ENCODE results near the gene HECTD4.
"Not testable (repeated sequence)": the region's sequence is repeated elsewhere in the genome, so short reads cannot be mapped to it uniquely, and the experiment has no call there.

Gene HECTD4

GRCh38 chr12:112334999-112335398 lies 47.2 kb downstream of the HECTD4 start:
- H3K4me3 ChIP-seq (ENCODE audit: control insufficient read depth in 1 of 7, extremely low read depth in 1 of 7, insufficient read depth in 4 of 7, low read depth in 2 of 7, low read length in 6 of 7); H3K27me3 ChIP-seq (replicated peaks in 2 of 5; ENCODE audit: control insufficient read depth in 4 of 5, insufficient read depth in 5 of 5, low read length in 4 of 5); H3K27ac ChIP-seq (ENCODE audit: insufficient read depth in 1 of 2, low read depth in 1 of 2, low read length in 2 of 2, poor library complexity in 1 of 2, severe bottlenecking in 2 of 2); POLR2A ChIA-PET; DNase-seq; H3K9me3 ChIP-seq (ENCODE audit: control extremely low read depth in 1 of 5, control insufficient read depth in 4 of 5, insufficient read depth in 2 of 5, low read depth in 1 of 5, low read length in 4 of 5); H3K4me1 ChIP-seq (ENCODE audit: control extremely low read depth in 1 of 4, control insufficient read depth in 4 of 4, insufficient read depth in 4 of 4, low read length in 3 of 4); H3K36me3 ChIP-seq (ENCODE audit: control insufficient read depth in 4 of 4, insufficient read depth in 4 of 4, low read length in 3 of 4): not testable (repeated sequence)
- CTCF ChIA-PET = interaction anchor here (1.4 kb wide), 1 partner anchor 9 kb away, joined by 4 read pairs; no protein-coding TSS in a partner anchor
- no CpG with 5 or more reads among the region's 1 CpG for WGBS (ENCODE audit: insufficient coverage)

DNA sequence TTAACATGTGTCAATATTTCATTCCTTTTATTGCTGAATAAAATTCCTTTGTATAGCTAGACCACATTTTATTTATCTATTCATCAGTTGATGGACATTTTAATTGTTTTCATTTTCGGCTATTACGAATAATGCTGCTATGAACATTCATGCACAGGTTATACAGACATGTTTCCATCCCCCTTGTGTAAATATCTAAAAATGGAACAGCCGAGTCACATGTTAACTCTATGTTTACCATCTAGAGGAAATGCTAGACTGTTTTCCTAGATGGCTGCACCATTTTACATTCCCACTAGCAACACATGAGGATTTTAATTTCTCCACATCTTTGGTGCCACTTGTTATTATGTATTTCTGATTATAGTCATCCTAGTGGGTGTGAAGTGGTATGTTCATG lies 49.2 kb downstream of the HECTD4 start:
- no peak overlapping the region for H3K27ac ChIP-seq (ENCODE audit: insufficient read depth in 1 of 2, low read depth in 1 of 2, low read length in 2 of 2, poor library complexity in 1 of 2, severe bottlenecking in 2 of 2)
- 100% methylated on average over 3 of the region's 3 CpGs for WGBS (ENCODE audit: insufficient coverage)
- no peak for DNase-seq
- H3K9me3 ChIP-seq (ENCODE audit: control extremely low read depth in 1 of 5, control insufficient read depth in 4 of 5, insufficient read depth in 2 of 5, low read depth in 1 of 5, low read length in 4 of 5) = no peaks in the 10 kb centered on the region
- ChIA-PET POLR2A (interaction anchor here (0.7 kb wide), 1 partner anchor 968 kb away, joined by 4 read pairs; no protein-coding TSS in a partner anchor), CTCF (interaction anchor here (0.6 kb wide), 1 partner anchor 40 kb away, joined by 3 read pairs; no protein-coding TSS in a partner anchor)
- no peak overlapping the region for H3K4me3 ChIP-seq (ENCODE audit: control insufficient read depth in 1 of 7, extremely low read depth in 1 of 7, insufficient read depth in 4 of 7, low read depth in 2 of 7, low read length in 6 of 7)
- peaks cover 0 to 9% (median 5%) of the 10 kb centered on the region in 4 experiments for H3K4me1 ChIP-seq (ENCODE audit: control extremely low read depth in 1 of 4, control insufficient read depth in 4 of 4, insufficient read depth in 4 of 4, low read length in 3 of 4)
- H3K36me3 ChIP-seq (ENCODE audit: control insufficient read depth in 4 of 4, insufficient read depth in 4 of 4, low read length in 3 of 4) = peaks cover 0 to under 1% (median 0%) of the 10 kb centered on the region in 4 experiments
- no peaks in the 10 kb centered on the region for H3K27me3 ChIP-seq (replicated peaks in 2 of 5; ENCODE audit: control insufficient read depth in 4 of 5, insufficient read depth in 5 of 5, low read length in 4 of 5)

DNA sequence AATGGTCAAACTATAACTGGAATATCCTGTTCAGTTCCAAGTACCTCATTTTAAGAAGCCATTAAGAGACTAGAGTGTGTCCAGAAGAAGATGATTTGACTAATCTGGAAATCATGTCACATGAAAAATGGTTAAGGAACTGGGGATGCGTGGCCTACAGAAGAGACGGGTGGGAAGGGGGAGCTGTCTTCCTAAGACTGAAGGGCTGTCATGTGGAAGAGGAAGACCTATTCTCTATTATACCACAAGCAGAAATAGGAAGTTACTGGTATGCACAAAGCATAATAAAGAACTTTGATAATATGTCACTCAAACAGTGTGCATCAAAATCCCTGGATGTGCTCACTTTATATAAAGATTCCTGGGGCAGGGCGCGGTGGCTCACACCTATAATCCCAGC lies 50.3 kb downstream of the HECTD4 start:
- POLR2A ChIA-PET = interaction anchor here (0.6 kb wide), 1 partner anchor 22 kb away, joined by 6 read pairs; no protein-coding TSS in a partner anchor
- H3K36me3 ChIP-seq (ENCODE audit: control insufficient read depth in 4 of 4, insufficient read depth in 4 of 4, low read length in 3 of 4) = no peaks in the 10 kb centered on the region
- H3K27ac ChIP-seq (ENCODE audit: insufficient read depth in 1 of 2, low read depth in 1 of 2, low read length in 2 of 2, poor library complexity in 1 of 2, severe bottlenecking in 2 of 2) = no peak overlapping the region
- H3K27me3 ChIP-seq (replicated peaks in 2 of 5; ENCODE audit: control insufficient read depth in 4 of 5, insufficient read depth in 5 of 5, low read length in 4 of 5) = no peaks in the 10 kb centered on the region
- H3K4me1 ChIP-seq (ENCODE audit: control extremely low read depth in 1 of 4, control insufficient read depth in 4 of 4, insufficient read depth in 4 of 4, low read length in 3 of 4) = peaks cover 0 to 9% (median 5%) of the 10 kb centered on the region in 4 experiments
- H3K4me3 ChIP-seq (ENCODE audit: control insufficient read depth in 1 of 7, extremely low read depth in 1 of 7, insufficient read depth in 4 of 7, low read depth in 2 of 7, low read length in 6 of 7) = no peak overlapping the region
- peak in 2 of 3 donors; percentile 25 to 44 for DNase-seq
- 95% methylated on average over 2 of the region's 4 CpGs for WGBS (ENCODE audit: insufficient coverage)
- no peaks in the 10 kb centered on the region for H3K9me3 ChIP-seq (ENCODE audit: control extremely low read depth in 1 of 5, control insufficient read depth in 4 of 5, insufficient read depth in 2 of 5, low read depth in 1 of 5, low read length in 4 of 5)
- CTCF ChIA-PET = interaction anchor here (0.7 kb wide), 1 partner anchor 133 kb away, joined by 3 read pairs; no protein-coding TSS in a partner anchor

DNA sequence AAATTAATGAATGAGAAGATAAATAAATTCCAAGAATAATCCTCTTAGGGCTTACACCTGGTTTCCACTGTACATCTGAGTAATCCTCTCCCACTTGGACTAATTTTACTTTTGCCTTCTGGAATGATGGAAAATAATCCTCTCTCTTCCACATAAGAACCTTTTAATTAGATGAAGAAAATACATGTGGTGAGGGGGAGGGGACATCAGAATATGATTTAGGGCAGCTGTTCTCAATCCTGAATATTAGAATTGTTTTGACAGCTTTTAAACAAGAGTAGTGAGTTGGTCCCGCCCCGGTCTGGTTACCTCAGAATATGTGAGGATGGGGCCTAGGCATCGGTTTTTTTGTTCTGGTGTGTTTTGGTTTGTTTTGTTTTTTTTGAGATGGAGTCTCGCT lies 51.5 kb downstream of the HECTD4 start:
- Histone ChIP-seq H3K27me3 (replicated peaks in 2 of 5; ENCODE audit: control insufficient read depth in 4 of 5, insufficient read depth in 5 of 5, low read length in 4 of 5) (no peaks in the 10 kb centered on the region), H3K27ac (ENCODE audit: insufficient read depth in 1 of 2, low read depth in 1 of 2, low read length in 2 of 2, poor library complexity in 1 of 2, severe bottlenecking in 2 of 2) (no peak overlapping the region), H3K9me3 (ENCODE audit: control extremely low read depth in 1 of 5, control insufficient read depth in 4 of 5, insufficient read depth in 2 of 5, low read depth in 1 of 5, low read length in 4 of 5) (no peaks in the 10 kb centered on the region), H3K36me3 (ENCODE audit: control insufficient read depth in 4 of 4, insufficient read depth in 4 of 4, low read length in 3 of 4) (no peaks in the 10 kb centered on the region), H3K4me3 (ENCODE audit: control insufficient read depth in 1 of 7, extremely low read depth in 1 of 7, insufficient read depth in 4 of 7, low read depth in 2 of 7, low read length in 6 of 7) (no peak overlapping the region), H3K4me1 (ENCODE audit: control extremely low read depth in 1 of 4, control insufficient read depth in 4 of 4, insufficient read depth in 4 of 4, low read length in 3 of 4) (peaks cover 0 to 9% (median 5%) of the 10 kb centered on the region in 4 experiments)
- DNase-seq = no peak
- 93% methylated on average over 2 of the region's 4 CpGs for WGBS (ENCODE audit: insufficient coverage)
- POLR2A ChIA-PET = no interaction called here
- CTCF ChIA-PET = no interaction called here

GRCh38 chr12:112328456-112329124 lies 53.6 kb downstream of the HECTD4 start:
- no peaks in the 10 kb centered on the region for H3K9me3 ChIP-seq (ENCODE audit: control extremely low read depth in 1 of 5, control insufficient read depth in 4 of 5, insufficient read depth in 2 of 5, low read depth in 1 of 5, low read length in 4 of 5)
- ChIA-PET POLR2A (interaction anchor here (0.7 kb wide), 1 partner anchor 598 kb away, joined by 3 read pairs; no protein-coding TSS in a partner anchor), CTCF (no interaction called here)
- DNase-seq = no peak
- H3K36me3 ChIP-seq (ENCODE audit: control insufficient read depth in 4 of 4, insufficient read depth in 4 of 4, low read length in 3 of 4) = no peaks in the 10 kb centered on the region
- H3K27ac ChIP-seq (ENCODE audit: insufficient read depth in 1 of 2, low read depth in 1 of 2, low read length in 2 of 2, poor library complexity in 1 of 2, severe bottlenecking in 2 of 2) = no peak overlapping the region
- no peak overlapping the region for H3K4me3 ChIP-seq (ENCODE audit: control insufficient read depth in 1 of 7, extremely low read depth in 1 of 7, insufficient read depth in 4 of 7, low read depth in 2 of 7, low read length in 6 of 7)
- H3K4me1 ChIP-seq (ENCODE audit: control extremely low read depth in 1 of 4, control insufficient read depth in 4 of 4, insufficient read depth in 4 of 4, low read length in 3 of 4) = peaks cover 0 to 9% (median 5%) of the 10 kb centered on the region in 4 experiments
- no peaks in the 10 kb centered on the region for H3K27me3 ChIP-seq (replicated peaks in 2 of 5; ENCODE audit: control insufficient read depth in 4 of 5, insufficient read depth in 5 of 5, low read length in 4 of 5)
- WGBS (ENCODE audit: insufficient coverage) = 100% methylated on average over 2 of the region's 3 CpGs

GRCh38 chr12:112327209-112327938 lies 54.9 kb downstream of the HECTD4 start:
- H3K27me3 ChIP-seq (replicated peaks in 2 of 5; ENCODE audit: control insufficient read depth in 4 of 5, insufficient read depth in 5 of 5, low read length in 4 of 5) = no peaks in the 10 kb centered on the region
- POLR2A ChIA-PET = no interaction called here
- CTCF ChIA-PET = no interaction called here

More at GRCh38 chr12:112327209-112327938, 54.9 kb downstream of the HECTD4 start:
- 100% methylated on average over 1 of the region's 7 CpGs for WGBS (ENCODE audit: insufficient coverage)
- no peaks in the 10 kb centered on the region for H3K9me3 ChIP-seq (ENCODE audit: control extremely low read depth in 1 of 5, control insufficient read depth in 4 of 5, insufficient read depth in 2 of 5, low read depth in 1 of 5, low read length in 4 of 5)
- peaks cover 0 to 9% (median 3%) of the 10 kb centered on the region in 4 experiments for H3K4me1 ChIP-seq (ENCODE audit: control extremely low read depth in 1 of 4, control insufficient read depth in 4 of 4, insufficient read depth in 4 of 4, low read length in 3 of 4)
- no peak overlapping the region for H3K4me3 ChIP-seq (ENCODE audit: control insufficient read depth in 1 of 7, extremely low read depth in 1 of 7, insufficient read depth in 4 of 7, low read depth in 2 of 7, low read length in 6 of 7)
- no peaks in the 10 kb centered on the region for H3K36me3 ChIP-seq (ENCODE audit: control insufficient read depth in 4 of 4, insufficient read depth in 4 of 4, low read length in 3 of 4)
- DNase-seq = no peak
- no peak overlapping the region for H3K27ac ChIP-seq (ENCODE audit: insufficient read depth in 1 of 2, low read depth in 1 of 2, low read length in 2 of 2, poor library complexity in 1 of 2, severe bottlenecking in 2 of 2)

Data from common myeloid progenitor, CD34-positive (primary cell).